ENCODE results near the gene SYT5.
A peak's percentile ranks its signal among the peaks of the same experiment; 100 is the strongest.

Gene SYT5

DNA sequence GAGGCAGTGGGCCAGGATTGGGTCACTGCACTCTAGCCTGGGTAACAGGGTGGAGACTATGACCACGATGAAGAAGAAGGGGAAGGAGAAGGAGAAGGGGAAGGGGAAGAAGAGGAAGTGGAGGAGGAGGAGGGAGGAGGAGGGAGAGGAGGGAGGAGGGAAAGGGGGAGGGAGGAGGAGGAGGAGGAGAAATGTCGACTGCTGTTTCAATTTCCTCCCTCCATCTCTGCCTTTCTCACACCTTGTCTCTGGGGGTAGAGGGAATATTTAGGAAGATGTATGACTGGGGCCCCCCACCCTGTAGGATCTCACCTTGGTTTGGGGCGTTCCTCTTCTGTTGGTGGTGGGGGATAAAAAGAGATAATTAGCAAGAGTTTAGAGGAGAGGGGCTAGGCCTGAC, 34.9 kb downstream of the SYT5 start:
- DNase-seq = peak; percentile 84

- DNase-seq = no peak
Observed at GRCh38 chr19:55141696-55142095, 38.4 kb downstream of the SYT5 start.

DNA sequence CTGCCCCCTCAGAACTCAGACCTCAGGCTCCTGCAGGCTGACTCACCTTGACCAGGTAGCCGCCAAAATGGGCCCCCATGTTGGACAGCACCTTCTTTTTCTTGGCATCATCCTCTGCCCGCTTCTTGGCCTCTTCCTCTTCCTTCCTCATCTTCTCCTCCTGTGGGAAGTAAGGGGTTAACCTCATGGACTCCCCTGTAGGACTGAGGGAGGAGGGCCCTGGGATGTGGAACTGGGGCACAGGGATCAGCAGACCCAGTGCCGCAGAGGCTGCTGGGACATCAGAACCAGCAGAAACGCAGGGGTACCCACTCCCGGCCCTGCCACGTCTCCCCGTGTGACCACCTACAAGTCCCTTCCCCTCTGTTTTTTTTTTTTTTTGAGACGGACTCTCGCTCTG, 42.2 kb downstream of the SYT5 start:
- no peak for DNase-seq

DNA sequence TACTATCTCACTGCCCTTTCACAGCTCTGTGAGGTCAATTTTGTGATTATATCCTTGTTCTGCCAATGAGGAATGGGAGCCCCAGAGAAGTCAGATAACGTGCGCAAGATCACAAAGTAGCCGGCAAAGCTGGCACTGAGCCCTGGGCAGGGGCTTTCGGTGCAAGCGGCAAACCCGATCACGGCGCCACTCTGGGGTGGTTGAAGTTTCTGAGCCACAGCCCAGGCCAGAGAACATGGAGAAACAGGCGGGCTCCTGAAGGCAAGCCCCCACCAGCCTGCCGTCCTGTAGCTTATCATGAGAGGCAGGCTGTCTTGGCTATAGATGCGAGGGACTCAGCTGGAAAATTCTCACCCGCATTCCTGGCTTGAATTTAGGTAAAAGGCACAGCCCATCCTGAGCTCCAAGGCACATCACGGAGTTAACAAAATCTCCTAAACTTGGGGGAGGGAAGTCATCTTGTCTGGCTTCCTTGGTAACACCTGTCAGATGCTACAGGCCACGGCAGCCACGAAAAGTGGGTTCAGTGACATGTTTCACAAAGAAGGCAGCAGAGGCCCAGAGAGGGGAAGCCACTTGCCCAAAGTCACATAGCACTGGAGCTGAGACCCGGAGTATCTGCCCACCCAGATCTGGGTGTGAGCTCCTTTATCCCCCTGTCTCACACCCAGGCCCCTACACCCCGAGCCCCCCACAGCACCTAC, 43.5 kb downstream of the SYT5 start:
- DNase-seq = no peak

DNA sequence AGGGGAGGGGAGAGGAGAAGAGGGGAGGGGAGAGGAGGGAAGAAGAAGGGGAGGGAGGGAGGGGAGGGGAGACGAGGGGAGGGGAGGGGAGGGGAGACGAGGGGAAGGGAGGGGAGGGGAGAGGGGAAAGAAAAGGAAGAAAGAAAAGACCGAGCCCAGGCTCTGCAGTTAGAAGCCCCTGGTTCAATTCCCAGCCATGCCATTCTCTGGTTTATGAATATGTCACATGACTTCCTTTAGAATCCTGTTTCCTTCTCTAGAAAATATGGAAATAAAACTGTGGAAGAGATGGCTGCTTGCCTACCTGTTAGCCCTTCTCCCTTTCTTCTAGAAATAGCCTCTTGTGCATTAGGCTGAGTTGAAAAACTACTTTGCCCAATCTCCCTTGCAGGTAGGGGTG, 45.4 kb downstream of the SYT5 start:
- DNase-seq = no peak

DNA sequence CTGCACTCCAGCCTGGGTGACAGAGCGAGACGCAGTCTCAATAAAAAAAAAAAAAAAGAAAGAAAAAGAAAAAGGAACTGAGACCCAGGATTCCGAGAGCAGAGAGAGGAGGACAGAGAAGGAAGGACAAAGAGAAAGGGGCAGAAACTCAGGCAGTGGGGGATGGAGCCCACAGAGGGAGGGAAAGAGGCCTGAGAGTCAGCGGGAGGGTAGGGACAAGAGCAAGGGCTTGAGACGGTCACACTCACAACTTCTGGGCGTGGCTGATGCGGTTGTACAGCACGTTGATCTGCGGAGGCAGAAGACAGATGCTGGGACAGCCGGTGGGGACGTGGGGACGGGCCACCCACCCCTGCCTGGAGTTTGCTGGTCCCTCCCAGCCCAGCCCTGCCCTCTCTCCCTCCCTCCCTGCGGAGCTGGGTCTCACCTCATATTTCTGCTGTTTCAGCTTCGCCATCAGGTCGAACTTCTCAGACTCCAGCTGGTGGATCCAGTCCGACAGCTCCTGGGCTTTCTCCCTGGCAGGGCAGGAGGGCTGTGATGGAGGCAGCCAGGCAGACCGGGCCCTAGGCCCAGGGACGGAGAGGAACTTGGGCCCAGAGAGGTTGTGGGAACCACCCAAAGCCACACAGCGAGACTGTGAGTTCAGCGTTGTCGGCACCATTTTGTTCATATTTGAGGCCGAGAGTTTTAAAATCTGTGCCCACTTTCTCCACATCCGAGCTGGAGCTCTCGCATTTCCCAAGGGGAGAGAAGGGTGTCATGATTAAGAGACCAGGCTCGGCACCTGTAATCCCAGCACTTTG, 46.2 kb downstream of the SYT5 start:
- DNase-seq = no peak

DNA sequence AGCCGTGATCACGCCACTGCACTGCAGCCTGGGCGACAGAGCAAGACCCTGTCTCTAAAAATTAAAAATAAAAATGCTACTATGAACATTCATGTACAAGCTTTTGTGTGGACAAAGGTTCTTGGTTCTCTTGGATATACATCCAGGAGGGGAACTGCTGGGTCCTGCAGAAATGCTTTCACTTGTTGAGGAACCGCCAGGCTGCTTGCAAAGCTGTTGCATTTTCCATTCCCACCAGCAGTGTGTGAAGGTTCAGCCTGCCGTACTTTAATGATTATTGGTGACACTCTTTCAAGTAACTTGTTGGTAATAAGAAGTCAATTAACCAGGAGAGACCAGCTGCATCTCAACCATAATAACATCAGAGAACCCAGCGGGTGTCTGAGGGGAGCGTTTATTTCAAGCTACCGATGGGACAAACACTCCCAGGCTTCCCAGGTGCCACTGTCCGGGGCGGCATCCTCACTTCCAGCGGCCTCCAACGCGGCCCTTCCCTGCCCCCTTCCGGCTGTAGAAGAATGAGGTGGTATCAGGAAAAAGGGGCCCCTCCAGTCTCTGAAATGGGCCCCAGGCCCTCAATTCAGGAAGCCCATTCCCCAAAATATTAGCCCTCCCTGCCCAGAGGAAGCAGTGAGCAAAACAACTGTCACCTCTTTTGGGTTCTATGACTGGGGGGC, 47.5 kb downstream of the SYT5 start:
- no peak for DNase-seq

GRCh38 chr19:55131421-55131820, 48.7 kb downstream of the SYT5 start:
- no peak for DNase-seq
